SH-SY5Y (cell line): Measurements from ENCODE around the gene PRR13.

Source experiments
- GATA2 ChIP-seq: IDR thresholded peaks from 2 replicates; pipeline ENCODE4 v1.6.1; 2011; ENCODE audit warnings: mild to moderate bottlenecking, low read depth, low read length
- GATA3 ChIP-seq: IDR thresholded peaks from 2 replicates; pipeline ENCODE4 v1.6.1; 2011; ENCODE audit warnings: low read depth, mild to moderate bottlenecking, low read length, moderate library complexity

GRCh38 chr12:53456654-53457366 is 15.3 kb downstream of the PRR13 start:
- TF ChIP-seq GATA2 (no peak), GATA3 (no peak)
